HG02642 (cell line): ENCODE measurements around the gene VPS26A.
"Not testable (repeated sequence)": the region's sequence is repeated elsewhere in the genome, so short reads cannot be mapped to it uniquely, and the experiment has no call there.

Experiments
- ATAC-seq: cut with Tn5 transposase; IDR thresholded peaks from one replicate; pipeline ENCODE4 v1.9.1; 2021; ENCODE audit warnings: mild to moderate bottlenecking; ENCODE audit not compliant: unreplicated experiment, poor library complexity

The VPS26A gene

GRCh38 chr10:69172241-69172982 lies 48.4 kb downstream of the VPS26A start:
- no peak for ATAC-seq

GRCh38 chr10:69175326-69175725 lies 51.3 kb downstream of the VPS26A start:
- ATAC-seq = not testable (repeated sequence)

GRCh38 chr10:69176823-69177222 lies 52.8 kb downstream of the VPS26A start:
- ATAC-seq = no peak

- peak; percentile 22 for ATAC-seq
Measured at GRCh38 chr10:69179089-69179742, 55.2 kb downstream of the VPS26A start.

- peak; percentile 87 for ATAC-seq
Measured at GRCh38 chr10:69179743-69180524, 56.0 kb downstream of the VPS26A start, which contains the start of gene SUPV3L1. SUPV3L1 (plus strand) TSS chr10:69180234; CDS start chr10:69180292, 58 bp downstream.

GRCh38 chr10:69180525-69181204 lies 56.7 kb downstream of the VPS26A start:
- no peak for ATAC-seq

- no peak for ATAC-seq
Measured at GRCh38 chr10:69181433-69181832, 57.5 kb downstream of the VPS26A start.

GRCh38 chr10:69182005-69182404 lies 58.0 kb downstream of the VPS26A start:
- ATAC-seq = no peak

- ATAC-seq = no peak
Measured at GRCh38 chr10:69186524-69186923, 62.5 kb downstream of the VPS26A start.

- ATAC-seq = no peak
Measured at GRCh38 chr10:69201045-69201444, 77.1 kb downstream of the VPS26A start.

GRCh38 chr10:69202332-69202731 lies 78.4 kb downstream of the VPS26A start:
- no peak for ATAC-seq

- ATAC-seq = no peak
Measured at GRCh38 chr10:69208761-69209160, 84.8 kb downstream of the VPS26A start.

GRCh38 chr10:69209787-69210484 lies 86.0 kb downstream of the VPS26A start:
- ATAC-seq = no peak

- ATAC-seq = no peak
Measured at GRCh38 chr10:69211104-69211503, 87.1 kb downstream of the VPS26A start.

- ATAC-seq = no peak
Measured at GRCh38 chr10:69211524-69211923, 87.5 kb downstream of the VPS26A start.

GRCh38 chr10:69213591-69214311 lies 89.8 kb downstream of the VPS26A start:
- ATAC-seq = no peak

- ATAC-seq = no peak
Measured at GRCh38 chr10:69214666-69215131, 90.7 kb downstream of the VPS26A start.

- ATAC-seq = no peak
Measured at GRCh38 chr10:69215405-69216171, 91.6 kb downstream of the VPS26A start.
